ENCODE measurements around the gene GPR152.

GPR152 gene

DNA sequence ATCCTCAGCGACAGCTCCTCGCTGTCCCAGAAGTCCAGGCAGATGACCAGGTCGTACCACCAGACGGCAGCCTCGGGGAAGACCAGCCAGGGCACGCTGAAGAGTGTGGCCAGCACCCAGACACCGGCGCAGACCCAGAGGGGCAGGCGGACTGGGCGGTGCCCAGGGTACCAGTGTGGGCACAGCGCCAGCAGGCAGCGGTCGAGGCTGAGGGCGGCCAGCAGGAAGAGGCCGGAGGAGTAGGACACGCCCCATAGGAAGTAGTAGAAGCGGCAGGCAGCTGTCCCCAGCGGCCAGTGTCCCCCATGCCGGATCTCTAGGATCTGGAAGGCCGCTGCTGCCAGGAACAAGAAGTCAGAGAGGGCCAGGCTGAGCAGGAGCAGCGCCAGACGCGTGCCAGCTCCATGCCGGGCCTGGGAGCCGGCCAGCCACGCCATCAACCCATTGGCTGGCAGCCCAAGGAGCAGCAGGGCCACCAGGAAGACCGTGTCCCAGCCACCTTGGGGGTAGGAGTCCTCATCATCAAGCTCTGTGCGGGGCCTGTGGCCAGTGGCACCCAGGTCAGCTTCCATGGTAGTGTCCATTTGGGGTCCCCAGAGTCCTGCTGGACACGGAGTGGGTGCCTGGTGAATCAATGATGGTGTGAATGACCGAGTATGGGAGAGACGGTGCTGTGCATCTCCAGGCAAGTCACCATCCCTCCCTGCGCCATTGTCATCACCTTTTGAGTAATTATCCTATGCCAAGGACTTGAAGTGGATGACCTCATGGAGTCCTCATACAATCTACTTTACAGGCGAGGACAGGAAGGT is at the start of gene GPR152:
GPR152 (minus strand) TSS at position 589 of the 812 bp plus-strand sequence; CDS start at position 584, 5 bp downstream.
- no peak for DNase-seq

DNA sequence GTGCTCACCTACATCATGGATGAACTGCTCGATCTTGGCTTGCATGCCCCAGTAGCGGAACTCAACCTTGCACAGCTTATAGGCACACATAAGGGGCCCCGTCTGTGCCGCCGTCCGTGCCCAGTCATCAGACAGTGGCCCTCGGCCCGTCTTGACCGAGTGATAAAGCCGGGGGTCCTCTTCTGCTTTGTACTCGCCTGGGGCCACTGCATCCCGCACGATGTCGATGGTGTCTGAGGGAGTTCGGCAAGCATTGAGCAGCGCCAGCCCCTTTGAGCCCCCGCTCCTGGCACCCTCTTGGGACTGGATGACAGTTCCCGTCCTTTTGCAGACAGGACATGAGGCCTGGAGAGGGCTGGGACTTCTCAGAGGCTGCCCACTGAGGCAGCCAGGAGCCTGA is 49.3 kb upstream of the GPR152 start:
- DNase-seq, result no peak

- DNase-seq, result no peak
These were observed 48.5 kb upstream of the GPR152 start for GRCh38 chr11:67500831-67501715.

DNA sequence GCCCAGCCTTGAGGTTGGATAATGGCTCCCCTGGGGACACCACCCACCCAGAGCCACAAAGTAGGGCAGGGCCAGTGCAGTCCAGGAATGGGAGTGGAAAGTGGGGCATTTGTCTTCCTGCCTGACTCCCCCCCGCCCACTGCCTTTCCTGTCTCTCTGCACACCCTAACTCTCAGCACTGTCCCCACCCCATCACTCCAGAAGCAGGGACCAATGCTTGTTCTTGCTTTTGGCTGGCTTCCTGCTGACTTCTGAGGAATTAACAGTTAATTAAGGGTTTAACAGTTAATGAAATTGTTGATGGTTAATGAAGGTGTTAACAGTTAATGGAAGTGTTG is 47.9 kb upstream of the GPR152 start:
- DNase-seq, result no peak

DNA sequence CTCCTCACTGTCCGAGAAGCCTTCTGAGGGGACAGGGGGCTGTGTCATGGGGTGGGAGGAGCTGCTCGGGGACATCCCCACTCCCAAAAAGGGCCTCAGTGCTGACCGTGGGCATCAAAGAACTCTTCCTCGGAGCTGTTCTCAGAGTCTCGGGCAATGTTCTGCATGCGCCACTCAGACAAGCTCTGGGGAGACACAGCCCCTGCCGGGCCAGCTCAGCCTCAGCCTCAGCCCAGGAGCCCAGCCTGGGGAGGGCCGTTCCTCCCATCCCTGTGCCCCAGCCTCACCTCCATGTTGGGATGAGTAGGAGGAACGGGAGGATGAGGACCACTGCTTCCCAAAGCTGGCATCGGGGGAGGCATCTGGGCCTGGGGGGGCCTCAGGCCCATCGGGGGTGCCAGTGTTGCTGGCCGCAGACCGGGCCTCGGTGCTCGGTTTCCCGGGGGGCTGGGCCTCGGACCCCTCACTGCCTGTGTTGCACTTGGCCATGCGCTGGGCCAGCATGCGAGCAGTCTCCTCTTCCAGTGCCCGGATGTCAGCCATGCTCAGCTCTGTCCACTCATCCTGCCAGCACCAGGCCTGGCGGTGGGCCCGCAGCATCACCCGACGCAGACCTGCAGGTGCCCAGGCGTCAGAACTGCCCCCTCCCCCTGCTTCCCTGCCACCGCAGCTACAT is 47.4 kb upstream of the GPR152 start:
- no peak for DNase-seq

- no peak for DNase-seq
These were observed 46.0 kb upstream of the GPR152 start for GRCh38 chr11:67498544-67498972.

DNA sequence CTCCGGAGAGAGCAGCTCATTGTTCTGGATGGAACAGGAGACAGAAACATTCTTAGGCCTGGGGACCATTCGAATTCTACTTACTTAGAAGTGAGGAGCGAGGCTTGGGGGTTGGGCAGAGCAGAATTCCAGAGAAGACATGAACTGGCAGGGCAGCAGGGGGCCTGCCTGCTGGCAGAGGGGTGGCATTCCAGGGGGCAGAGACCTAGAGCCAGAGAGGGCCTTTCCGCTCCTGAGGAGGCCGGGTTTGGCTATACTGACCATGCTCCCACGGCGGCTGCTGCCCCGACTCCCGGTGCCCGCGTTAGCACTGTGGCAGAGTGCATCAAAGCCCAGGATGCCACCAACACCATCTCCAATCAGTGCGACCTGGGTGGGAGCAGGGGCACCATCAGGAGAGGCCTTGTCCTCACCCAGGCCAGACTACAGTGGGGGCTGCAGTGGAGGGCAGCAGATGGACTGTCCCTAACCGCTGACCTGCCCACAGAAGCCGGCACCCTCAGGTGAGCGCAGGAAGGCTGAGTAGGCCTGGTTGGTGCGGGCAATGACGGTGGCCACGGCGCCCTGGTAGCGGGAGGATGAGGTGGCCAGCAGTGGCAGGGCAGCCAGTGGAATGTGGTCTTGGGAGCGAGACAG is 45.2 kb upstream of the GPR152 start:
- no peak for DNase-seq

DNA sequence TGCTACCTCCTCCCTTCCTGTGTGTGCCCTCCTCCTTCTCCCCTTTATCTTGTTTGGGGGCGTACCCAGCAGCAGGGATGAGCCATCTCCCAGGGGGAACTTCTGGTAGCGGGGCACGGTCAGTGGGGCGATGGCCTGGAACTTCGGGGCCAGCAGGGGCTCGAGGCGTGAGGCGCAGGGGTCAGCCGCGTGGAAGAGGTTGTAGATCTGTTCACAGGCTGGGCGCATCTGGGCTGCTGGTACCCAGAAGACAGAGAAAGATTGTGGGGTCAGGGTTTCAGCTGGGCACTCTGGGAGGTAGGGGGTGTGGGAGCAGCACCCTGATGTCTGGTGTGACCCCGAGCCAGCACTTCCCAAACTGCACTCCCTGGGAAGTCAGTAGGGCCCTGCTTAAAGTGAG is 43.6 kb upstream of the GPR152 start:
- DNase-seq, result no peak

DNA sequence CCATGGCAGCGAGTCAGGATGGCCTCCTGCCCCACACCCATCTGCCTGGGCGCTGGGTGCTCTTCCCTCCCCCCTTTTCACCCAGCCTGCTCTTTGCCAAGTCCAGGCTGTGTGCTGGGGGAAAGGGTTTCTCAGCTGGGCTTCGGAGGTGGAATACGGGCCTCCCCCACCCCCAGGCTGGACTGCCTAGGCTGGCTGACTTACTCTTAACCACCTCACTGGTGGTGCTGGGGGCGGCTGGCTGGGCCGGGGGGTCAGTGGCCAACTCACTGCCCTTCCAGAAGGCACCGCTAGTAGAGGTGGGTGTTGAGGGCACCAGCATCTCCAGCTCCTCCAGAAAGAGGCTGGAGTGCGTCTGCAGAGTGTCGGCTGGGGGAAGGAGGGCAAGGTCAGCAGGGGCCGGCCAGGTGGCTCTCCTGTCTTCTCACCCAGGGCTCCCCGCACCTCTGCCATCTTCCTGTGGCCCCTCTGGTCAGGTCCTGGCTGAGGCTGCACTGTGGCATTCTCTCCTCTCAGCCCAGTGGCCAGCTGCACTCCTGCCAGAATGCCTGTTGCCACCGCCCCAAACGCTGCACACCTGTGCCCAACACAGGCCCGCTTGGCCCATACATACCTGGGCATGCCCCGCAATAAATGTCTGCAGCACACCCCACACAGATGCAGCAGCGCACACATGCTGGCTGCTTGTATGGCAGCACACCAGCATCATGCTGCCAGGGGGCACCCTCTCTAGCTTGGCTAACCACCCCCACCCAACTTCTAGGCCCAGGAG is 42.9 kb upstream of the GPR152 start:
- DNase-seq, result no peak

GRCh38 chr11:67494371-67495233 is 42.1 kb upstream of the GPR152 start:
- DNase-seq, result no peak

GRCh38 chr11:67493548-67494370 is 41.2 kb upstream of the GPR152 start:
- no peak for DNase-seq

GRCh38 chr11:67492801-67493547 is 40.4 kb upstream of the GPR152 start:
- DNase-seq, result no peak

GRCh38 chr11:67492069-67492727 is 39.7 kb upstream of the GPR152 start:
- DNase-seq, result no peak

- DNase-seq, result no peak
These were observed 38.9 kb upstream of the GPR152 start for GRCh38 chr11:67491276-67492068.

GRCh38 chr11:67490727-67491065 is 38.2 kb upstream of the GPR152 start:
- no peak for DNase-seq

- no peak for DNase-seq
These were observed 37.6 kb upstream of the GPR152 start for GRCh38 chr11:67489885-67490726.

GRCh38 chr11:67489203-67489884 is 36.8 kb upstream of the GPR152 start:
- DNase-seq, result no peak
